ENCODE measurements around the gene JMY. TPM values are rescaled to one million over a fixed set of nuclear protein-coding genes. Genes with fewer than 3 reads are reported as not detected.

JMY gene
- total RNA-seq, 1 experiment from 2014 or later: 15.6 TPM

- no peak overlapping the region for H3K9ac ChIP-seq (ENCODE audit: low read length)
- no peaks in the 10 kb centered on the region for H3K27me3 ChIP-seq (ENCODE audit: insufficient read depth, low read length)
- DNase-seq (ENCODE audit: low read depth, low spot score) (peak; percentile 7), ATAC-seq (no peak)
- BruUV-seq (replicated peaks): no TSS peak
- POLR2A ChIA-PET: no interaction called here
- H3K79me2 ChIP-seq (ENCODE audit: insufficient read depth, low read length): no peaks in the 10 kb centered on the region
- no peak overlapping the region for H3K4me2 ChIP-seq (ENCODE audit: low read length)
- no peak overlapping the region for H3K27ac ChIP-seq (ENCODE audit: low read depth, low read length)
- H4K20me1 ChIP-seq (ENCODE audit: insufficient read depth): no peaks in the 10 kb centered on the region
- intact Hi-C loops (cut with micrococcal nuclease): no loop called here
- CTCF ChIA-PET: interaction anchor here (0.7 to 1.2 kb wide), 3 partner anchors 63 to 294 kb away, joined by 3 read pairs; no protein-coding TSS in a partner anchor
- no peak overlapping the region for H3K4me3 ChIP-seq (replicated peaks in 1 of 2; ENCODE audit: low read depth in 1 of 2, low read length in 2 of 2)
- RAD21 ChIA-PET (ENCODE audit: low non-redundant PET in 1 of 2, low total read pairs in 2 of 2, uncharacterized antibody in 2 of 2, unreplicated experiment in 2 of 2): no interaction called here
- H3K9me3 ChIP-seq (ENCODE audit: control insufficient read depth in 1 of 2, insufficient read depth in 1 of 2, low read depth in 1 of 2, low read length in 2 of 2): no peaks in the 10 kb centered on the region
- 0 out of 4 replicates have a peak, but pooled peaks cover 0 to 4% of the 10 kb centered on the region in 2 experiments for H3K4me1 ChIP-seq (ENCODE audit: control insufficient read depth in 1 of 2, insufficient read depth in 2 of 2, low read length in 2 of 2)
- H2AFZ ChIP-seq (ENCODE audit: low read depth, low read length, poor library complexity, severe bottlenecking): no peak overlapping the region
- peaks cover 3 to 8% of the 10 kb centered on the region in 2 experiments; a peak in 3 of 4 replicates for H3K36me3 ChIP-seq (ENCODE audit: control insufficient read depth in 1 of 2, insufficient read depth in 2 of 2, low read length in 2 of 2)
- H3K9me2 ChIP-seq (ENCODE audit: insufficient read depth): no peaks in the 10 kb centered on the region
- TF ChIP-seq REST (IDR thresholded peaks at IDR 0.05; ENCODE audit: low read depth) (no peak), MAX (IDR thresholded peaks at IDR 0.05) (no peak), CBX3 (IDR thresholded peaks at IDR 0.05; ENCODE audit: low read depth) (peak; percentile 26; the same call in 1 of the 2 replicates), CTCF (IDR thresholded peaks at IDR 0.05 in 2 of 3, conservative IDR thresholded peaks at IDR 0.05 in 1 of 3; ENCODE audit: borderline replicate concordance in 1 of 3, insufficient read depth in 1 of 3, low read depth in 2 of 3, low read length in 2 of 3) (no peak), SRF (IDR thresholded peaks at IDR 0.05; ENCODE audit: low read depth) (no peak), EZH2 (IDR thresholded peaks at IDR 0.05) (no peak), CEBPB (IDR thresholded peaks at IDR 0.05; ENCODE audit: low read depth) (peak; percentile 62), EZH2phosphoT487 (IDR thresholded peaks at IDR 0.05; ENCODE audit: borderline replicate concordance) (no peak), ATF3 (IDR thresholded peaks at IDR 0.05) (peak; percentile 64; the same call in 1 of the 2 replicates), POLR2AphosphoS5 (IDR thresholded peaks at IDR 0.05; ENCODE audit: low read depth, low read length) (no peak), ELF1 (IDR thresholded peaks at IDR 0.05; ENCODE audit: borderline replicate concordance, low read depth) (no peak), POLR2A (IDR thresholded peaks at IDR 0.05; ENCODE audit: borderline replicate concordance, extremely low read depth, insufficient read depth, insufficient read length) (no peak), RAD21 (IDR thresholded peaks at IDR 0.05; ENCODE audit: low read depth) (no peak), EGR1 (IDR thresholded peaks at IDR 0.05; ENCODE audit: low read depth) (no peak), JUND (IDR thresholded peaks at IDR 0.05) (no peak), TCF7L2 (IDR thresholded peaks at IDR 0.05; ENCODE audit: borderline replicate concordance, extremely low read depth, insufficient read depth, insufficient read length) (no peak), YY1 (IDR thresholded peaks at IDR 0.05; ENCODE audit: extremely low read depth, insufficient replicate concordance, low read depth, low read length) (no peak), ZFX (IDR thresholded peaks at IDR 0.05) (no peak), SP1 (IDR thresholded peaks at IDR 0.05; ENCODE audit: low read depth) (no peak), FOSL1 (IDR thresholded peaks at IDR 0.05; ENCODE audit: low read depth) (0 out of 2 replicates have a peak, but pooled peaks have one; percentile 10), ZNF274 (IDR thresholded peaks at IDR 0.05; ENCODE audit: low read depth, low read length) (no peak), SIN3A (IDR thresholded peaks at IDR 0.05; ENCODE audit: low read depth) (no peak)
These were observed 83.1 kb downstream of the JMY start for GRCh38 chr5:79318935-79319614.

All from HCT116 (cell line).